Measurements from ENCODE around the gene PPP4R3B.

PPP4R3B gene

DNA sequence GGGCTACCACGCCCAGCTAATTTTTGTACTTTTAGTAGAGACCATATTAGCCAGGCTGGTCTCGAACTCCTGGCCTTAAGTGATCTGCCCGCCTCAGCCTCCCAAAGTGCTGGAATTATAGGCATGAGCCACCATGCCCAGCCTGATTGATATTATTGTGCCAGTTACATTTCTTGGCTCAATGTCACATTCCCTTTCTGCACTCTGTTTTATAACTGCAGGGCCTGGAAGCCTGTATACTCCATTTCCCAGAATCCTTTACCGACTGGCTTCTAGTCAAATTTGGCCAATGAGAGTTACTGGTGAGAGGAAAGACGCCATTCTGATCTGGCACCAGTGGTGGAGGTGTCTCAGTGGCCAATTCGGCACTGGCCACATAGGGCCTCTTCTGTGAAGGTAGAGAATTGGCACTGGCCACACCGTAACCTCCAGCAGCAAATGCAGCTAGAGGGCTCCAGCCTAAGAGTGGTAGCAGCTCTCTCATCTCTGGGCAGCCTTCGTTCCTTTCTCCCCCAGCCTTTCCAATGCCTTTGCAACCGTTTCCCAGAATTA, 114.8 kb downstream of the PPP4R3B start:
- no peak for DNase-seq

- no peak for DNase-seq
These were observed 117.4 kb downstream of the PPP4R3B start for GRCh38 chr2:55500025-55500424.

- DNase-seq, result no peak
These were observed 118.8 kb downstream of the PPP4R3B start for GRCh38 chr2:55498582-55498981.
